Fibroblast of skin of right quadriceps (primary cell): ENCODE results near the gene CNGA3.
A peak's percentile ranks its signal among the peaks of the same experiment; 100 is the strongest.

ENCODE experiments used
- DNase-seq: peaks from one replicate; pipeline ENCODE4 v3.0.0-alpha.2; 2013

Gene CNGA3

GRCh38 chr2:98378196-98378595 lies 31.9 kb downstream of the CNGA3 start:
- no peak for DNase-seq

DNA sequence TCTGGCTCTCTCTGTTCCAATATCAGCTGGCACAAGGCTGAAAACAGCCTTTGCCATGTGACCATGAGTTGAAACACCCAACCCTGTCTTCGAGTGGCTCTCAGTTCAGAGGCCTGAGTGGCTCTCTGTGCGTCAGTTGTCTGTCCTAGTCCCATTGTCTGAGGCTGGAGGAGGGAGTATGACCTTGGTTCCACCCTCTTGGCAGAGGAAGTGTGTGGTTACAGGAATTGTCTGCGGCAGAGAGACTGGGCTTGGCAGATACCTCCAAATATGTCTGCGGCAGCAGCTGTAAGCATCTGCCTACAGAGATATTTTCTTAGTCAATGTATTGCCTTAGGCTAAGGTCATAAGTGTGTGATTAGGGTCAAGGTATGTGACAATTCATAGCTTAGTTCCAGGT lies 32.6 kb downstream of the CNGA3 start:
- DNase-seq = no peak

DNA sequence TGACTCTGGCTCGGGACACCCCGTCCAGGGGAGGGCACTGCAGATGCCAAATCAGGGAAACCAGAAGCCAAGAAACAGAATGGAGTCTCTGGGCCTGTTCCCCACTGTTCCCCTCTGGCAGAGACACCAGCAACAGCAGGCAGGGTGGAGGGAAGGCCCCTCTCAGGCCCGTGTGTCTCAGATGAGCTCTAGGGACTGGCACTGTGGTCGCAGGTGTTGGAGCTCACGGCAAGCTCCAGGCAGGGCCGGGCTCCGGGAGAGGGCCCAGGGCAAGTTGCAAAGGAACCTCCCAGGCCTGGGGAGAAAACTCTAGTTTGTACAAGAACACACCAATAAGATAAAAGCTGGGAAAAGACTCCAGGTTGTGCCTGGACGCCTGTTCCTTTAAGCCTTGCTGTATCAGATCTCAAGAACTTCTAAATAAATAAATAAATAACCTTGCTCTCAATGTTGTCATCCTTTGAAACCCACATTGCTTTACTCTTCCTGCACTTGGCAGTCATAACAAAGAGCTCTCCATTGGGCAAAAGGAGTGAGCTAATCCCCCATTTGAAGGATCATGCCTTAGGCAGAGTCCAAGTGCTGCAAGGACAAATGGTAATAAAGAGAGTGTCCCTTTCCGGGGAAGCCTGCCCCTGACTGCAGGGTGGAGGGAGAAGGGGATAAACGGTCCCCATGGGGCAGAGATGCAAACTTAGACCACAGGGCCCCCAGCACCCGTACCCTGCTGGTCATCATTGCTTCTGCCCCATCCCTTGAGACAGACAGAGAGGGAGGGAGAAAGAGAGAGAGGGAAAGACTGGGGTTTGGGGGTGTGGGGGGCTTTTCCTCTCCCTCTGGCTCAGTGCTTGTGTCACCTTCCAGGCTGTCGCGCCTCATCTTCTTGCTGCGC lies 33.3 kb downstream of the CNGA3 start:
- DNase-seq = no peak

DNA sequence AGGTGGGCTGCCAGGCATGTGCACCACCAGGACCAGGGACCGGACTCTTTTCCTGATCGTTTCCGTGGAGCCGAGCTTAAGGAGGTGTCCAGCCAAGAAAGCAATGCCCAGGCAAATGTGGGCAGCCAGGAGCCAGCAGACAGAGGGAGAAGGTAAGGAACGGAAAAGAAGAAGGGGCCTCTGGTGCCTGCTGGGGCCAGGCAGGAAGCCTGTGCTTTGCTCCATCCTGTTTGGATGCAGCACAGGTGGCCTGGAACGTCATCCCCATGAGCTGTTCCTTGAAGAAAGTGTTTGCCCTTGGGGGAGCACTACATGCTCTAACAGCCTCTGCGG lies 33.9 kb downstream of the CNGA3 start:
- no peak for DNase-seq

GRCh38 chr2:98381494-98381893 lies 35.2 kb downstream of the CNGA3 start:
- DNase-seq = no peak

DNA sequence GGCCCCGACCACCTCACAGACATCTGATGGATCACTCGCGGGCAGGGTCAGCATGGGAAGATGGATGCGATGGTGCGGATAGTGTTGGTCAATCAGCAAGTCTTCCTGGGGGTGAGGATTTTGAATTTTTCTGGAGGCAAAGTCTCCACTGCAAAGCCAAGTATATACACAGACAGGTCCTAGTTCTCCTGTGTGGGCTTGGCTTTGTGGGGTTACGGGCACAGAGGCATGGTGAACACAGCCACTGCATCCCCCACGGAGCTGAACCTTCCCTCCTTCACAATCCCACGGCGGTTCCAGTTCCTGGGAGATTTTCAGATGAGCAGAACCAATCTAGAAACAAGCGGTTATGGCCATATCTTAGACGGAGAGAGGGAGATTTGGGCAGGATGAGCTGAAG lies 35.8 kb downstream of the CNGA3 start:
- DNase-seq = no peak

GRCh38 chr2:98382739-98383138 lies 36.5 kb downstream of the CNGA3 start:
- DNase-seq = no peak

- DNase-seq = no peak
These were observed 36.9 kb downstream of the CNGA3 start for GRCh38 chr2:98383166-98383565.

DNA sequence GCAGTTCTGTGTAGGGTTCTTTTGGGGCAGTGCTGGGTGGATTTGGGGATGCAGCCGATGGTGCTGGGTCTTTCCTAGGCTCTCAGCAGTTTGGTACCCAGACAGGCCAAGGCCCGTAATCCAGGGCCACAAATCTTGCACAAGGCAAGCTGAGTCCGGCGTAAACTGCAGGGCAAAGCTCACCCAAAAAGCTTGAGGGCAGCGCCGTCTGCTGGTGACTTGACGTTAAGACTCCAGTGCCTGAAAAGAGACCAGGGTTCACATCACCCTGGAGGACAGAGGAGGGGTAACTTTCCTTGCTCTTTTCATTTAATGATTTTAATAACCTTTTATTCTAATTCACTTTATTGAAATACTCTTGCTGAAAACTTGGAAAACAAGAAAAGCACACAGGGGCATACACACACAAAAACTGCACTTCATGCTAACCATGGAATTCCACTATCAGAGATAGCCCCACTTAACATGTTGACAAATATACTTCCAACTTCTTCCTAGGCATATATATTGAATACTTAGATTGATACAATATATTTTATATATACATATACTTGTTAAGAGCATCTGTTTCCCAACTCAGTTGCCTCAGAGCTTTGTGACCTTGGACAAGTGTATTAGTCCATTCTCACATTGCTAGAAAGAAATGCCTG lies 38.9 kb downstream of the CNGA3 start:
- peak; percentile 56 for DNase-seq

DNA sequence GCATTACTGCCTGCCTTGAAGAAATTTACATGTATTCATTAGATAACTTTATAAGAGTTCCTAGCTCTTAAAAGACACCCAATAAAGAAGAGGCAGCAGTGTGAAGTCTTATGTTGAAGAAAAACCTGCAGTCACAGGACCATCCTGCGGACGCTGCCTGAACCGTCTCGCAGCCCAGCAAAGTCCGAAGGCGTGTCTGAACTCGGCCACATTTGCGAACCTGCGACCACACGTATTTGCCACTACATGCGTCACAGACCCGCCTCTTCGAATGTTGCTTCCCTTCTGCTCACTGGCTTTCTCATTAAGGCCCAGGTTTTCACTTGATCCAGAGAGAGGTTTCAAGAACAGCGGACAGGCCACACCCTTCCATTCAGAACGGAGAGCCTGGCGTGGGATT lies 41.2 kb downstream of the CNGA3 start:
- no peak for DNase-seq

GRCh38 chr2:98388081-98388480 lies 41.8 kb downstream of the CNGA3 start:
- DNase-seq = no peak

DNA sequence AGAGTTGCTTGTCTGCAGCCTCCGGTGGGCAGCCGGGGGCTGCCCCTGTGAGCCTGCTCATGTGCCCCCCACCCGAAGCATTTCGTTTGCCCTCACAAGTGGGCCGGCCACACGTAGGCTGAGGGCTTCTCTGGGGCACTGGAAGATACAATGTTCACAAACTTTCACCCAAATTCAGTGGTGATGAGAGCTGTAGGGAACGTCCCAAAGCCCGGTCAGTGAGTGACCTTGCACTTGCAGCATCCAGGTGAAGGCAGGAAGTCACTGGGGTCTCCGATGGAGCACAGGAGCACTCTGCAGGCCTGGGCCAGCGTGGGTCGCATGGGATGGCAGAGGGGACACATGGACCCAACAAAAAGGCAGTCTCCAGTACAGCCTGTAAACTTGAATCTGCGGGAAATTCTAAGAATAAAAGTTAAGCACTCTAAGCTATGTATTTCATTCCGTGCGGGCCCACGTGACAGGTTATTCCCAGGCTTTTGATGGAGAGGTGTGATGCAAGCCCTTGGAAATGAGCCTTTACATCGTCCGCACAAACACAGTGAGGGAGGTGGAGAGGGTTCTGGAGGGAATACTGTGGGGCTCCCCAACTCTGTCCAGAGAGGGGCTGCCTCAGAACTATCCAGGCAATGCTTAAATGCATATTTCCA lies 42.5 kb downstream of the CNGA3 start:
- DNase-seq = no peak

DNA sequence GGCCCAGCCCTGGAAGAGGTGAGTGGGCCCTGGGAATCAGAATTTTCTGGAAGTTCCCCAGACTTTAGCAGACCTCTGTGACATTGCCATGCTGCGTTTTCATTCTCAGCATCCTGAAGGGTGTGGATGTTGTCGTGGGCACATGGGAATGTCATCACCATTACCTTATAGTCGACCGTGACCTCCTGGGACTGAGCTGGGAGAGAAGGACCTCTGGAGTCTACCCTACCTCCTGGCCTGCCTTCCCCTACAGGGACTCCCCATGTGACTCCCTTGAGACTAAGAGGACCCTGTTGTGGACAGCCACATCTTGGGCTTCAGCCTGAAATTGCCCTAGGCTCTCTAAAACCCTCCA lies 43.0 kb downstream of the CNGA3 start:
- no peak for DNase-seq

GRCh38 chr2:98390571-98391476 lies 44.6 kb downstream of the CNGA3 start:
- DNase-seq = no peak

- no peak for DNase-seq
These were observed 45.5 kb downstream of the CNGA3 start for GRCh38 chr2:98391581-98392270.

DNA sequence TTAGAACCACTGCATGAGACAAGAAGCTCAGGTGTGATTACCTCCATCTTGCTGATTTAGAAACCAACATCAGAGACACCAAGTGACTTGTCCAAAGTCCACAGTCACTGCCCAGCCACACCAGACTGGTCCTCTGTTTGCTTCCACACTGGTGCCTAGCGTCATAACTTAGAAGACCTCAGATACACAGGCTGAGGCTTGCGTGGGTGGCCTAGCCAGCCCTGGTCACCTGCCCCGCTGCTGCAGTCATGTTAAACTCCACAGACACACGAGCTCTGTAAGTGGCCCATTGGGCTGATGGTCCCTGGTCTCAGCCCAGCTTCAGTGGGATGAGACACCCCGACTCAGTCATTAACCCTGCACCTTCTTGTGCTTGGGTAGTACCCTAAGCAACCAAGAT lies 47.1 kb downstream of the CNGA3 start:
- no peak for DNase-seq

DNA sequence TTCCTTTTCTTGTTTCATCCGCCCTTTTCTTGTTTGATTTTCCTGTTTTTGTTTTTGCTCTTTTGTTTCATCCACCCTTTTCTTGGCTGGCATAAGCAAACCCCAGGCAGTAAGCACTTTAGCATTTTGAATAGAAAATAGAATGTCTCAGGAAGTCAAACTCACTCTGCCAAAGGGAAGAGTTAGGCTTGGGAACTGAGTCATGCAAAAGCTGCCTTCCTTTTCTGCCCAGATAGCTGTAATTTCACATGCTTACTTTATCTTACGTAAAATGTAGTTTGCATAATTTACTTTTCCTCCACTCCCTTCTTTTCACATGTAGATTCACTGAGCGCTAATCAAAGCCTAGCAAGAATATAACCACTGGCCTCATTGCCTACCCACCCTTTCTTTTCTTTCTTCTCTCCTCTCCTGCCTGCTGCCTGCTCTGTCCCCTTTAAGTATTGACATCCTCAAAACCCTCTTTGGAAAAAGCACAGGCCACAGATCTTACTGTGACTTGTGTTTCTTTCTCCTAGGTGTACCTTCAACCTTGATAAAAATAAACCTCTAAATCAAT lies 48.4 kb downstream of the CNGA3 start:
- DNase-seq = no peak

DNA sequence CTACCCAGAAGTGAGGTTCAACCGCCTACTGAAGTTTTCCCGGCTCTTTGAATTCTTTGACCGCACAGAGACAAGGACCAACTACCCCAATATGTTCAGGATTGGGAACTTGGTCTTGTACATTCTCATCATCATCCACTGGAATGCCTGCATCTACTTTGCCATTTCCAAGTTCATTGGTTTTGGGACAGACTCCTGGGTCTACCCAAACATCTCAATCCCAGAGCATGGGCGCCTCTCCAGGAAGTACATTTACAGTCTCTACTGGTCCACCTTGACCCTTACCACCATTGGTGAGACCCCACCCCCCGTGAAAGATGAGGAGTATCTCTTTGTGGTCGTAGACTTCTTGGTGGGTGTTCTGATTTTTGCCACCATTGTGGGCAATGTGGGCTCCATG lies 49.7 kb downstream of the CNGA3 start:
- no peak for DNase-seq

DNA sequence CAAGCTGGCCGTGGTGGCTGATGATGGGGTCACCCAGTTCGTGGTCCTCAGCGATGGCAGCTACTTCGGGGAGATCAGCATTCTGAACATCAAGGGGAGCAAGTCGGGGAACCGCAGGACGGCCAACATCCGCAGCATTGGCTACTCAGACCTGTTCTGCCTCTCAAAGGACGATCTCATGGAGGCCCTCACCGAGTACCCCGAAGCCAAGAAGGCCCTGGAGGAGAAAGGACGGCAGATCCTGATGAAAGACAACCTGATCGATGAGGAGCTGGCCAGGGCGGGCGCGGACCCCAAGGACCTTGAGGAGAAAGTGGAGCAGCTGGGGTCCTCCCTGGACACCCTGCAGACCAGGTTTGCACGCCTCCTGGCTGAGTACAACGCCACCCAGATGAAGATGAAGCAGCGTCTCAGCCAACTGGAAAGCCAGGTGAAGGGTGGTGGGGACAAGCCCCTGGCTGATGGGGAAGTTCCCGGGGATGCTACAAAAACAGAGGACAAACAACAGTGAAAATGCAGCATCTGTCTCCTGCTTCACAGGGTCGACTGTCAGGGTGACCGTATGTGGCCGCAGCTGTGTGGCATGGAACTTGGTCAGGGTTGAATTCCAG lies 50.6 kb downstream of the CNGA3 start:
- DNase-seq = no peak

DNA sequence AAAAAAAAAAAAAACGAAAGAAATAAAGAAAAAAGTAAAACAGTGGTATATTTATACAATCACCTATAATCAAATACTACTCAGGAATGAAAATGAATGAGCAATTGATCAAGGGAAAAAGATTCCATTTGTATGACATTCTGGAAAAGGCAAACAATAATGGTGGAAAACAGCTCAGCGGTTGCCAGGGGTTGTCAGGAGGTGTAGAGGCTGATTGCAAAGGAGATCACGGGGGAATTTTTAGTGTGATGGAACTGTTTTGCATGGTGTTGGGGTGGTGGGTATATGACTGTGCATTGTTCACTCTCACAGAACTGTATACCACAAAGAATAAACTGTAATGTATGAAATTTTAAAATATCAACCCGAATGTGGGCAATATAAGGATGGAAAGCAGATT lies 52.9 kb downstream of the CNGA3 start:
- no peak for DNase-seq

DNA sequence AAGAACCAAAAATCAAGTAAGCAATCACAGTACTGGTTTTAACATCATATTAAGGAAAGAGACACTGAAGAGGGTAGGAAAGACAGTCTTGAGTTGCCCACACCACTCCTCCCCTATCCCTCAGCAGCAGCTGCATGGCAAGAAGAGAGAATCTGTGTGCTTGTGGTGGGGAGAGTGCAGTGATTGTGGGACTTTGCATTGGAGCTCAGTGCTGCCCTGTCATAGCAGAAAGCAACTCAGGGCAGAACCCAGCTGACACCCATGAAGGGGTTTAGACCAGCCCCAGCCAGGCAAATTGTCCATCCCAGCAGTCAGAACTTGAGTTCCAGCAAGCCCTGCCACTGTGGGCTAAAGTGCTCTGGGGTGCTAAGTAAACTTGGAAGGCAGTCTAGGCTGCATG lies 57.6 kb downstream of the CNGA3 start:
- no peak for DNase-seq
